GM21381 (cell line): ENCODE data around the gene POLN.

ENCODE experiments used
- ATAC-seq: cut with Tn5 transposase; IDR thresholded peaks from one replicate; pipeline ENCODE4 v1.9.1; 2021; ENCODE audit warnings: mild to moderate bottlenecking, moderate library complexity; ENCODE audit not compliant: unreplicated experiment

POLN gene

DNA sequence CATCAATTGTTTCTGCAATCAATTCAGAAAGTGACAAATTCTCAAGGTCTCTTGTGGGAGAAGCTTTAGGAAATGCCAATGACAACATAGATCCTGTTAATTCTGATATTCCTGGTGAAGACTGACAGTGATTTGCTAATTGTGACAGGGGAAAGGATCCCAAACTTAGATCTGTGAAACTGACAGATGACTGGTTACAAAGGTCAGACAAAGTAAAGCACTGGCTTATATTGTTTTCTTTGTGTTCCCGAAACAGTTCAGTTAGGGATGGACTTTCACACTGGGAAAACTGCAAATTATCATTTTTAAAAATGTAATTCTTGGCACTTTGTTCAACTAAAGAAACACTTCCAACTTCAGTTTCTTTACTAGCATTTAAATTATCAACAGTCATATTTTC, 152.7 kb downstream of the POLN start:
- no peak for ATAC-seq

GRCh38 chr4:2087170-2087569, 154.8 kb downstream of the POLN start:
- no peak for ATAC-seq

DNA sequence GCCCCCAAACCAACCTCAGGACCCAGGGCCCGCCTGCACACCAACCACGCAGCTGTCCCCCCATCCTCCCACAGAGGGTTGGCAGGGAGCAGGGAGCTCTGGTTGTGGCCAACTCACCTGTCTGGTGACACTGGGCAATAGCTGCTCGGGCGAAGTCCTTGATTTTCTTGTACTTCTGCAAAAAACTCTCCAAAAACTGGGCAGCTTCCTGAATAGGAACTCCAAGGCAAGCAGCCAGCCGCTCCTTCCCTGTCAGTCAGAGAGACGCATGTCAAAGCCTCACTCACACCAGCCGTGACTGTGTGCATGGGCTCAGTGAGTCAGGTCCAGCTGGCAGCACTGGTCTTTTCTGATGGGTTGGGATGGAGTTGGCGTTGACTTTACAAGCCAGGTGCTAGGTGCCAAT, 156.4 kb downstream of the POLN start:
- ATAC-seq = no peak

DNA sequence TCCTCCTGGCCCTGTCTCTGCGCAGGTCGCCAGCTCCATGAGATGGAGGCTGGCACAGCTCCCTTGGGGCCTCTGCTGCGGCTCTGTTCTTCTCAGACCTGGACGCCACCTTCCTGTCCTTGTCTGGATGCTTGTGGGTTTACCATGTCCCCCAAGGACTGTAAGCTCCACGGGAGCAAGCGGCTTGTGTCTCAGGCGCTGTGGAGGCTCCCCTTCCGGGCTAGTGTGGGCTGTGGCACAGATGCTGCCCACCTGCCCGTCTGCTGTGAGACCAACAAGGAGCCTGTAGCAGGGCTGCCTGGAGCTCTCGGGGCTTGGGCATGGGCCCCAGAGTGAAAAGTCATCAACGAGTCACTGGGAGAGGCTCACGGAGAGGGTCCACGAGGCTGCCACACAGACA, 157.6 kb downstream of the POLN start:
- no peak for ATAC-seq

DNA sequence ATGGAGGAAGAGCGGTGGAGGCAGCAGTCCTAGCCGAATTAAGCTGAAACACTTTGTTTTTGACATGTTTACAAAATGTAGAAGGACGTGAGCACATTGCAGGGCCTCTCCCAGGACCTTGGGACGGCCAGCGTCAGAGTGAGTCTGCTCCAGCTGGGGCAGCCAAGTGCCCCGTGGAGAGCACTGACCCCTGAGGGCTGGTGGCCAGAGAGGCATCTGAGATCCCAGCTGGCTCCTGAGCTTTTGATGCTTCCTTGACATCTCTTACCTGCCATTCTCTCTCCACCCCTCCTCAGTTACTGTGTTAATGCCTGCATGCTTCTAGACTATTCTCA, 158.1 kb downstream of the POLN start:
- no peak for ATAC-seq

DNA sequence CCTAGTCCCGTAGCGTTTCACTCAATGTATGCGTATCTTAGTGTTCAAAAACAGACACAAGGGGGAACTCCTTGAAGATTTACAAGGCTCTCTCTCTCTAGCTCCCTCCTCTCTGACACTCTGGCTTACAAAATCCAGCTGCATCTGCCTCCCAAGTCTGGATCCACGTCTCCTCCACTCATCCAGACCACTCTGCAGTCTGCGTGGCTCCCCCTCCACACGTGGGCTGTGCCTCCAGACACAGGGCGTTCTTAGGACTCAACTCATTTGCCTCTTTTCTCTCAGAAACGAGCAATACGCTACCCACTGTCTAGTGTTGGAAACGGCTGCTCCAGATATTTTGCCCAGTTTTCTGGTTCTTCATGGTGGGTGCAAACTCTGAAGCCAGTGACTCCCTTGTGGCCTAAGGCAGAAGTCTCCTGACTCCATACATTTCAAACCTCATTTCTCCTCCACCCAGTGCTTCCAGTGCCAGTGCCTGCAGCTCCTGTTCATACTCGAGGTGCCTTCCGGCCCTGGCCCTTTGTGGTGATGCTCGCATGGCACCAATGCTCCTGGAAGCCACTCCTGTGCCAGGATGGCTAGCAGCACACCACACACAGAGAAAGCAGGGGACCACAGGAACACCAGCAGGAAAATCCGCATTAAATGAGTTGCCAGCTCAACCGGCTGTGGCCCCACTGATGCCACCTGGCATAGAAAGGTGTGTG, 158.7 kb downstream of the POLN start:
- ATAC-seq = no peak

DNA sequence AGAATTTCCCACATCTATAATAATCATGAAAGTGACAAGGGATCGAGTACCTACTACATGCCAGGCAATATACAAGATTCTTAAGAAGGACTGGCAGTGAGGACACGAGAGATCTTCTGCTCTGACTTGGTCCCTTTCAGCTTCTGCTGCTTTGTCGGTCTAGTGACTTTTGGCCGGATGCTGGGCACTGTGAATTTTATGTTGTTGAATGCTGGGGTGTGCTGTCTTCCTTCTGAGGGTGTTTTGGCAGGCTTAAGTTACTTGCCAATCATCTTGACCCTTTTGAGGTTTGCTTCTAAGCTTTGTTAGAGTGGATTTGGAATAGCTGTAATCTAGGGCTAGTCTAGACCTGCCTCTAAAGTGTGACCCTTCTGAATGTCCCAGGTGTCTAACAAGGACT, 159.3 kb downstream of the POLN start:
- ATAC-seq = no peak

DNA sequence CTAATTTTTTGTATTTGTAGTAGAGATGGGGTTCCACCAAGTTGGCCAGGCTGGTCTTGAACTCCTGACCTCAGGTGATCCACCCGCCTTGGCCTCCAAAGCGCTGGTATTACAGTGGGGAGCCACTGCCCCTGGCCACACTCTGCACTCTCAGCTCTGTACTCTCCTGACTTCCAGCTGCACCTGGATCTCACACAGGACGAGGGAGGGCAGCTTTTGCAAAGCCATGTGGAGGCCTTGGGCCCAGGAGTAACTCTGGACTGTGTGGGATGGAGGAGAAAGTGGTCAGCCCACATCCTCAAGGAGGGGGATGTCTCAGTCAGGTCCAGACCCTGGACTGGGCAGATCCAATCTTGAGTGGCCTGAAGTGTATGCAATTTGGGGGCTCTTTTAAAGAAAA, 159.8 kb downstream of the POLN start:
- ATAC-seq = no peak

GRCh38 chr4:2081540-2081939, 160.4 kb downstream of the POLN start:
- ATAC-seq = no peak

DNA sequence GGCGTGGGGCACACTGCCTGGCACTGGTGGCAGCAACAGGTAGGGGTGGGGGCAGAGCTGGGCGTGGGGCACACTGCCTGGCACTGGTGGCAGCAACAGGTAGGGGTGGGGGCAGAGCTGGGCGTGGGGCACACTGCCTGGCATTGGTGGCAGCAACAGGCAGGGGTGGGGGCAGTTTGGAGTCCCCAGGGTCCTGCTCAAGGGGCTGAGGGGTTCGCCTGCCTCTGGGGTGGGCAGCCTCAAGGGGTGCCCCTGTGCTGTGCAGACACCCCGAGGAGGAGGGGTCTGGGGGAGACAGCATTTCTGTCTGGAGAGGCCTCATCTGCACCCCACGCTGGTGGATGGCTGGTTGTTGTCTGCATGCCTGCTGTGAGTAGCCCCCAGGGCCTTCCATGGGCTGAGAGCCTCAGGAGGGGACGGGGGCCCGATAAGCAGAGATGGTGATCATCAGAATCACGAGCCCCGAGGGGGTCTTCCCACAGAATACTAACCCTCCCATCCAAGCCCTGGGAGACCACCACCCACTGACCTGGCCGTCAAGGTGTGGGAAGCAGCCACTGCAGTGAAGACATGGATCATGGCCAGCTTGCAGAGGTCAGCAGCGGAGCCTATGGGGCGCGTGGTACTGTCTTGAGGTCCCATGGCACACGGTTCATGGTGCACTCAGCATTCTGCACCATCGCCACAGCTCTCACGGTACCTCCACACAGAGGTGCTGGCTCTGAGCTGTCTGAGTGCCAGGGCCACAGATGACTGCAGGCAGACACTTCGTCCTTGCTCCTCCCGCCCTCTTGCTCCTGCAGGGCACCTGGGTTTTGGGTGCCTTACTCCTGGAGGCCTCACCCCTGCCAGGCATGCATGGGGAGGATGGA, 161.3 kb downstream of the POLN start:
- ATAC-seq = no peak

- no peak for ATAC-seq
These were observed 162.0 kb downstream of the POLN start for GRCh38 chr4:2079926-2080325.

GRCh38 chr4:2079006-2079405, 162.9 kb downstream of the POLN start:
- no peak for ATAC-seq

GRCh38 chr4:2078584-2078983, 163.3 kb downstream of the POLN start:
- no peak for ATAC-seq

GRCh38 chr4:2077537-2078460, 164.1 kb downstream of the POLN start:
- ATAC-seq = no peak

- no peak for ATAC-seq
These were observed 164.9 kb downstream of the POLN start for GRCh38 chr4:2076908-2077536.

- no peak for ATAC-seq
These were observed 165.7 kb downstream of the POLN start for GRCh38 chr4:2075987-2076907.

GRCh38 chr4:2075171-2075986, 166.5 kb downstream of the POLN start:
- no peak for ATAC-seq

- ATAC-seq = no peak
These were observed 167.3 kb downstream of the POLN start for GRCh38 chr4:2074588-2074987.
